GM12878 (cell line): ENCODE measurements around the gene SEMA4D. TPM values are rescaled to one million over a fixed set of nuclear protein-coding genes. Genes with fewer than 3 reads are reported as not detected.

Experiments used
- ATF2 ChIP-seq: IDR thresholded peaks from 2 replicates; pipeline ENCODE4 v1.6.1; 2012; ENCODE audit warnings: low read length, inconsistent platforms
- BMI1 ChIP-seq: fragments of 450-650 bp; IDR thresholded peaks from 2 replicates; pipeline ENCODE4 v1.6.1; 2016; ENCODE audit warnings: mild to moderate bottlenecking, moderate library complexity, borderline replicate concordance
- BRCA1 ChIP-seq: IDR thresholded peaks from 2 replicates; pipeline ENCODE4 v1.6.1; 2011; ENCODE audit warnings: low read depth, low read length, improper control_type of control experiment
- CBX5 ChIP-seq: sonication (generic); IDR thresholded peaks from 2 replicates; pipeline ENCODE4 v1.6.1; 2016; ENCODE audit warnings: low read depth, moderate library complexity, mild to moderate bottlenecking, inconsistent platforms
- CREB1 ChIP-seq: IDR thresholded peaks from 2 replicates; pipeline ENCODE4 v1.6.1; 2012; ENCODE audit warnings: low read depth, mild to moderate bottlenecking, inconsistent platforms
- CREM ChIP-seq: IDR thresholded peaks from 2 replicates; pipeline ENCODE4 v1.6.1; 2014; ENCODE audit warnings: antibody characterized with exemption, low read depth
- E2F8 ChIP-seq: fragments of 450-650 bp; IDR thresholded peaks from 2 replicates; pipeline ENCODE4 v1.6.1; 2018; ENCODE audit warnings: mild to moderate bottlenecking, low read depth, moderate library complexity; ENCODE audit not compliant: partially characterized antibody
- FOS ChIP-seq: IDR thresholded peaks from 3 replicates; pipeline ENCODE4 v1.6.1; 2011; ENCODE audit warnings: borderline replicate concordance; ENCODE audit not compliant: insufficient read length; ENCODE audit errors: extremely low read depth
- IKZF1 ChIP-seq: fragments of 450-650 bp; conservative IDR thresholded peaks from 2 replicates; pipeline ENCODE4 v1.6.1; 2017; ENCODE audit warnings: antibody characterized with exemption, mild to moderate bottlenecking
- JUND ChIP-seq: IDR thresholded peaks from 2 replicates; pipeline ENCODE4 v1.6.1; 2012; ENCODE audit warnings: low read depth, mild to moderate bottlenecking, low read length, improper control_type of control experiment, moderate library complexity
- MEF2B ChIP-seq: fragments of 450-650 bp; IDR thresholded peaks from 2 replicates; pipeline ENCODE4 v1.6.1; 2018; ENCODE audit warnings: mild to moderate bottlenecking, moderate library complexity; ENCODE audit not compliant: partially characterized antibody, poor library complexity, severe bottlenecking
- MTA2 ChIP-seq: fragments of 450-650 bp; IDR thresholded peaks from 2 replicates; pipeline ENCODE4 v1.6.1; 2016; ENCODE audit warnings: low read depth, mild to moderate bottlenecking, moderate library complexity
- NBN ChIP-seq: fragments of 450-650 bp; IDR thresholded peaks from 2 replicates; pipeline ENCODE4 v1.6.1; 2016
- NKRF ChIP-seq: fragments of 450-650 bp; conservative IDR thresholded peaks from 2 replicates; pipeline ENCODE4 v1.6.1; 2017; ENCODE audit warnings: mild to moderate bottlenecking, moderate library complexity
- NR2C1 ChIP-seq: fragments of 450-650 bp; IDR thresholded peaks from 2 replicates; pipeline ENCODE4 v1.6.1; 2017; ENCODE audit warnings: antibody characterized with exemption, mild to moderate bottlenecking, moderate library complexity
- NR2F1 ChIP-seq: fragments of 450-650 bp; conservative IDR thresholded peaks from 2 replicates; pipeline ENCODE4 v1.6.1; 2017; ENCODE audit warnings: mild to moderate bottlenecking
- PAX8 ChIP-seq: fragments of 450-650 bp; IDR thresholded peaks from 2 replicates; pipeline ENCODE4 v1.6.1; 2017; ENCODE audit warnings: mild to moderate bottlenecking, moderate library complexity
- RB1 ChIP-seq: fragments of 450-650 bp; formaldehyde crosslinking; IDR thresholded peaks from 2 replicates; pipeline ENCODE4 v1.6.1; 2017; ENCODE audit warnings: mild to moderate bottlenecking, borderline replicate concordance
- SREBF1 ChIP-seq: IDR thresholded peaks from 2 replicates; pipeline ENCODE4 v1.6.1; 2012; ENCODE audit warnings: mild to moderate bottlenecking, low read length
- SREBF2 ChIP-seq: IDR thresholded peaks from 2 replicates; pipeline ENCODE4 v1.6.1; 2012; ENCODE audit warnings: mild to moderate bottlenecking, low read length
- STAT3 ChIP-seq: IDR thresholded peaks from 2 replicates; pipeline ENCODE4 v1.6.1; 2011; ENCODE audit warnings: low read depth, low read length, improper control_type of control experiment
- TCF12 ChIP-seq: IDR thresholded peaks from 2 replicates; pipeline ENCODE4 v1.6.1; 2011; ENCODE audit warnings: low read depth, mild to moderate bottlenecking, low read length
- USF1 ChIP-seq: IDR thresholded peaks from 2 replicates; pipeline ENCODE4 v1.6.1; 2011; ENCODE audit warnings: borderline replicate concordance, low read depth, mild to moderate bottlenecking, moderate library complexity, mixed read lengths, low read length; ENCODE audit not compliant: insufficient read depth; ENCODE audit errors: extremely low read length
- YY1 ChIP-seq: IDR thresholded peaks from 2 replicates; pipeline ENCODE4 v1.6.1; 2011; ENCODE audit warnings: low read depth, mild to moderate bottlenecking, low read length
- ZZZ3 ChIP-seq: IDR thresholded peaks from 2 replicates; pipeline ENCODE4 v1.6.1; 2011; ENCODE audit warnings: low read depth; ENCODE audit not compliant: control insufficient read depth, insufficient read length
- polyA plus RNA-seq, 11 experiments: library from polyadenylated mRNA; depleted of rRNA in 4 of 11; unstranded in 6 of 11; stranded (reverse) in 5 of 11; fragments of >200 nt; fragmentation: Nextera tagmentation in 4 of 11; fragmentation: Illumina TruSeq in 1 of 11; extraction: Ambion mirVana in 4 of 11; extraction: Trizol in 1 of 11; gene quantifications; 1 replicate in 1 of 11; 2 replicates in 10 of 11; pipeline versions ENCODE4 v1.2.1 to v1.2.3, GENCODE V29; 2011 to 2016; ENCODE audit warnings: inconsistent platforms in 2 of 11, missing spikeins in 2 of 11, low read depth in 1 of 11
- total RNA-seq, 4 experiments: library from RNA; depleted of rRNA in 3 of 4; stranded (reverse); fragments of >200 nt in 3 of 4; fragmentation: Illumina TruSeq in 1 of 4; extraction: Trizol in 1 of 4; gene quantifications; 2 replicates each; pipeline versions ENCODE4 v1.2.1 to v1.2.3, GENCODE V29; 2013 to 2021

The SEMA4D gene
- total and polyA plus RNA-seq, 10 of the 15 experiments (the other 5 are each of a cell fraction or from before 2014, with no cell fraction given): 15.1 to 136 (median 39.6) TPM

GRCh38 chr9:89466451-89467277 lies 31.2 kb downstream of the SEMA4D start (continued):
- no peak for TF ChIP-seq E2F8
- no peak; the same call in none of the 2 replicates for TF ChIP-seq IKZF1
- TF ChIP-seq USF1: no peak
- TF ChIP-seq STAT3: no peak
- 0 out of 2 replicates have a peak, but pooled peaks have one; percentile 31 for TF ChIP-seq ATF2
- TF ChIP-seq NR2C1: peak; percentile 56
- TF ChIP-seq RB1: peak; percentile 25; the same call in 1 of the 2 replicates
- TF ChIP-seq NR2F1: peak; percentile 96
- TF ChIP-seq MEF2B: peak; percentile 70
- TF ChIP-seq BMI1: no peak
- peak; percentile 49; the same call in 1 of the 2 replicates for TF ChIP-seq CREM
- no peak for TF ChIP-seq NKRF
- peak; percentile 71 for TF ChIP-seq CREB1
- peak; percentile 21; the same call in 1 of the 2 replicates for TF ChIP-seq YY1
- TF ChIP-seq FOS: no peak
- 0 out of 2 replicates have a peak, but pooled peaks have one; percentile 25 for TF ChIP-seq JUND
- TF ChIP-seq SREBF2: no peak
- no peak for TF ChIP-seq SREBF1
- TF ChIP-seq BRCA1: no peak
- no peak for TF ChIP-seq ZZZ3
- TF ChIP-seq CBX5: 0 out of 2 replicates have a peak, but pooled peaks have one; percentile 59
- peak; percentile 55; the same call in 1 of the 2 replicates for TF ChIP-seq TCF12
- peak; percentile 69 for TF ChIP-seq MTA2
- TF ChIP-seq NBN: peak; percentile 69
- peak; percentile 83; the same call in 1 of the 2 replicates for TF ChIP-seq PAX8
